NCI-H187 treated with DMSO at 0.1 percent for 48 hours (cell line): ENCODE measurements around the gene GABBR2.
"Not testable (repeated sequence)": the region's sequence is repeated elsewhere in the genome, so short reads cannot be mapped to it uniquely, and the experiment has no call there.

Source experiments
- DNase-seq: peaks from one replicate; lab custom pipeline; 2025; lab: John Stamatoyannopoulos, UW

GABBR2 gene

DNA sequence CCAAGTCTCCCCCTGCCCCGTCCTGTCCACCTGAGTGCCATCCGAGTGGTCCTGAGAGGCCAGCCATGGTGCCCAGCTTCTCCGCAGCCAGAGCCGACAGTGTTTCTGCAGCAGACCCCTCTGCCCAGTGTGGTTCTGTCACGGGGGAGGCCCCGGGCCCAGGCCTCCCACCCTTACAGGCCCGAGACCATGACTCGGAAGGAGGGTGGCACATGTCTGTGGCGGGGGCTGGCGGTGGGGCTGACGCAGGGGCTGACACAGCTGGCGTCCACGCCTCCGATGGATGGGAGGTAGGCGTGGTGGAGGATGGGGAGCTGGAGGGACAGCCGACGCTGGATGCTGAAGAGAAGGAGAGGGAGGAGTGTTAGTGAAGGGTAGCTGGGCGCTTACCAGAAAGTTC, 418.3 kb downstream of the GABBR2 start:
- DNase-seq = no peak

DNA sequence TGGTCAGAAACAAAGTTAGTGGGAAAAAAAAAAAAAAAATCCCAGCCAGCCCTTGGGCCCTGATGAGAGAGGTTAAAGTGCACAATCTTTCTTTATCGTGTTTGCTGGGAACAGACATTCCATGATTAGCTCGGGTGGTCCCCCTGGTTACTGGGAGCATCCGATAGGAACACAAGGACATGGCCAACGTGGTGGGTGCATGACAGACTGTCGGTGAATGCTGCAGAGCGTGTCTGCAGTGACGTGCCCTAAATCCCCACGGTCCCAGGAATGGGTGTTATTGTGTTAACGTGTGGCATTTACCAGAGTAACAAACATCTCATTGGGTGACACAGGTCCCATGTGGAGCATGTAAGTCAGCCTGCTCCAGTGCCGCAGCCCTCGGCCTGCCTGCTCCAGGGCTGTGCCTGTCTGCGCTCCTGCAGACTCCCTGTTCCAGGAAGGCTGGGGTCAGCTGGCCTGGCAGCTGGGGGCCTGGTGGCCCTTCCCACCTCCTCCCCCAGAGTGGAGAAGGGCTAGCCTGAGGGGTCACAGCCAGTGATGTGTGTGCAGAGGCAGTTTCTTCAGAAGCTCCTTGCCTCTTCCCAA, 419.0 kb downstream of the GABBR2 start:
- no peak for DNase-seq

DNA sequence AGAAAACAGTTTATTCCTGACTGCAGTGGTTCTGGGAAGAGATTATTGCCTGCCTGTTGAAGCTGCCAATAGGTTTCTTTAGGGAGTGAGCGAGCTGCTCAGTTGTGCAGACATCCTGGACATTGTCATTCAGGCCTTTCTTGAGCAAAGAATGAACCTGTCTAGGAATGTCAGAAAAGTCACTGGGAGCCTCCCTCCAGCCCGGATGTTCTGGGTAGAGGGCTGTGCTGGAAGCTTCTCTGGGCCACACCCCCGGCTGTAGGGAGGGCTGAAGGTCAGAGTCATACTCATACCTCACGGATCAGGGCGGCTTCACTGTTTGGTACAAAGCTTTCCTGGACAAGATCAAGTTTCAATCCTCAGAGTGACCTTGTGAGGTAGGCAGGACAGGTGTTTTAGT, 419.9 kb downstream of the GABBR2 start:
- DNase-seq = no peak

DNA sequence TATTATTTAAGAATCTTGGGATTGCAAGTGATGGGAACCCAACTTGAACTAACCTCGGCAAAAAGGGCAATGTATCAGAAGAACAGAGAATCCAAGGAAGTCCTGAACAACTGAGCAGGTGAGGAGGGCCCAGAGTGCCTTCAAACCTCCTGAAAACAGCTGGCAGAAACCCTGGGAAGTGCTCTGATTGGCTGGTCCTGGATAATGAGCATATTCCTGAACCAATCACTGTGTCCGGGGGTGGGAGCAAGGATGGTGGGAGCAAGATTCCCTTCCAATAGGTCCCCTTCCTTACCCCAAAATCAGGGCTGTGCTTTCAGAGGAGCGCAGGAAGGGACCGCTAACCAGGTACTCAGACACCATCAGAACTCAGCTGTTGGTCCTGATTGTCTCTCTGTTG, 421.4 kb downstream of the GABBR2 start:
- no peak for DNase-seq

DNA sequence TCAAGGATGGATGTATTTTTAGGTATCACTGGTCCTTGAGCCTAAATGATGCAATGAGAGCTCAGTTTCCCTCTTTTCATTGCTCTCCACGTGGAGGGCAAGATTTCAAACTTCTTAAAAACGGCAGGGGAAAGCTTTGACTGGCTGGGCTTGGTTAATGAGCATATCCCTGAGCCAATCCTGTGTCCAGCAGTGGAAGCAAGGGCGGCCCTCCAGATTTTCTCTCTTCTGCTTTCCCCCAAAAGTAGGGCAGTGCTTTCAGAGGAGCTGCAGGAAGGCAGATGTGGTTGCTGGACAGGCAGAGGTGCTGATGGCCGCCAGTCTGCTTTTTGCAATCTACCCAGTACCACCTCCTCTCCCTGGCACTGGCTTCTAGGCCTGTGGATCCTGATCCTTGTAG, 423.3 kb downstream of the GABBR2 start:
- no peak for DNase-seq

DNA sequence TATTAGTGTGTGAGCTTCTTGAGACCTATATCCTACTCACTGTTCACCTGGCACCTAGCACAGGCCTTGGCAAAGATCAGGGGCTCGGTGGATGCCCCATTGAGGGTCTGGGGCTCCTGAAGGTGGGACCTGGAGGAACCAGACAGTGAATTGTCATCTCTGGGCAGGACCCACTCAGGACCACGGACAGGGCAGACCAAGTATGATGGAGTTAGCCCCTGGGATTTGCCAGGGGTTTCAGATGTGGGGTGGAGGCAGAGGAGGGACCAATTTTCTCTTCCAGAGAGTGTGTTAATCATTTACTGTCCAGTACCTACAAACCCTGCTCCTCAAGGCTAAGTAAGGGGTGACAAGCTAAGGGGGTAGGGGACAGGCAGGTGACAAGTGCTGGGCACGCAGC, 424.0 kb downstream of the GABBR2 start:
- DNase-seq = no peak

DNA sequence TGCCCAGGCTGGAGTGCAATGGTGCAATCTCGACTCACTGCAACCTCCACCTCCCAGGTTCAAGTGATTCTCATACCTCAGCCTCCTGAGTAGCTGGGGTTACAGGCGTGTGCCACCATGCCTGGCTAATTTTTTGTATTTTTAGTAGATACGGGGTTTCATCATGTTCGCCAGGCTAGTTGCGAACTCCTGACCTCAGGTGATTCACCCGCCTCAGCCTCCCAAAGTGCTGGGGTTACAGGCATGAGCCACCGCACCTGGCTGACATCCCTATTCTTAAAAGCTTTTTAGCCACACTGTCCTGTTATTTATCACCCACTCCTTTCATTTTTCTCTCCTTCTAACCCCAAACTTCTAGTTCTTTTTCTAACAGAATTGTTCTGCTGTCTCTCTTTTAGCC, 425.6 kb downstream of the GABBR2 start:
- DNase-seq = not testable (repeated sequence)

DNA sequence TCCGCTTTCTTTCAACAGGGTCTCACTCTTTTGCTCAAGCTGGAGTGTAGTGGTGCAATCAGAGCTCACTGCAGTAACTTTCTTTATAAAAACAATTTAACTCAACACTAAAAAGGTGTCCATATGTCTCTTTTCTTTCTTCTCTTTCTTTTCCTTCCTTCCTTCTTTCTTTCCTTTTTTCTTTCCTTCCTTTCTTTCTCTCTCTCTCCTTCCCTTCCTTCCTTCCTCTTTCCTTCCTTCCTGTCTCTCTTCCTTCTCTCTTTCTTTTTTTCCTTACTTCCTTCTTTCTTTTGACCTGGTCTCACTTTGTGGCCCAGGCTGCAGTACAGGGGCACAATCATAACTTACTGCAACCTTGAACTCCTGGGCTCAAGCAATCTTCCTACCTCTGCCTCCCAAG, 427.5 kb downstream of the GABBR2 start:
- no peak for DNase-seq

DNA sequence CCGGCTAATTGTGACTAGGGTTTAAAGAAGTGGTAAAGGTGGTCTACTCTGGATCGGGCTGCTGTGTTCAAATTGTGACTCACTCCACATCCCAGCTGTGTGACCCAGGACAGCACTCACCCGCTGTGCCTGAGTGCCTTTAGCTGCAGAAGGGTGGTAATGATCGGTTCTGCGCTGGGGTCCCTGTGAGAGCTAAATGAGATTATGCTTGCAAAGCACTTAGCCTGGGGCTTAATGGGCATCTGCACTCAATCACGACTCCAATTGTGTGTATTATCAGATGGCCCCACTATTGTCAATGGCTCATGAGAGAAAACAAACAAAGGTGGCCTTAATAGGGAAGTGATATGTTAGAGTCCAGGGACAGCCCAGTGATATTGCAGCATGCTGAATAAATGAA, 428.2 kb downstream of the GABBR2 start:
- DNase-seq = no peak

DNA sequence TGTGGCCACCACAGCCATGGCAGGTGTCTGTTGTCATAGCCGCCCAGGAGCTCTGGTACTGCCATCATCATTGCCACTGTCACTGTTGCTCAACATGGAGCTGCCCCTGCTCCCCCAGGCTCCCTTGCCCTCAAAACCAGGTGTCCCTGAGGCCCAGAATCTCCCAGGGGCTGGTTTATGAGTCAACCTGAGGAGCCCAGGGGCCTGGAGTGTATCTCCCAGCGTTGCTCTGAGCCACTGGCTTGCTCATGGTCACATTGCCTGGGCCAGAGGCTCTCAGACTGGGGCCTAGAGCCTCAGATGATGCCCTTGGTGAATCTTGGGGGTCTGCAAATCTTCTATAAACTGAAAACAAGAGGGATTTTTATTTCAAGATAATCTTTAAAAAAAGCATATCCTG, 428.6 kb downstream of the GABBR2 start:
- DNase-seq = no peak

DNA sequence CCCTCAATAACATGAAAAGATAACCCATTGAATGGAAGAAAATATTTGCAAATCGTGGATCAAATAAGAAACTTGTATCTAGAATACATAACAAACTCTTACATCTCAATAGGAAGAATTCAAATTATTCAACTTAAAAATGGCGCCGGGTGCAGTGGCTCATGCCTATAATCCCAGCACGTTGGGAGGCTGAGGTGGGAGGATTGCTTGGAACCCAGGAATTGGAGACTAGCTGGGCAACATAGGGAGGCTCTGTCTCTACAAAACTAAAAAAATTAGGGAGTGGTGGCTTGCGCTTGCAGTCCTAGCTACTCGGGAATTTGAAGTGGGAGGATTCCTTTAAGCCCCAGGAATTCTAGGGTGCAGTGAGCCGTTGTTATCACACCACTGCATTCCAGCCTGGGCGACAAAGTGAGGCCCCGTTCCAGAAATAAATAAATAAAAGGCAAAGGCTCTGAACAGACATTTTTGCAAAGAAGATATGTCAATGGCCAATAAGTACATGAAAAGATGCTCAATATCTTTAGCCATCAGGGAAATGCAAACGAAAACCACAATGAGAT, 431.7 kb downstream of the GABBR2 start:
- DNase-seq = no peak

DNA sequence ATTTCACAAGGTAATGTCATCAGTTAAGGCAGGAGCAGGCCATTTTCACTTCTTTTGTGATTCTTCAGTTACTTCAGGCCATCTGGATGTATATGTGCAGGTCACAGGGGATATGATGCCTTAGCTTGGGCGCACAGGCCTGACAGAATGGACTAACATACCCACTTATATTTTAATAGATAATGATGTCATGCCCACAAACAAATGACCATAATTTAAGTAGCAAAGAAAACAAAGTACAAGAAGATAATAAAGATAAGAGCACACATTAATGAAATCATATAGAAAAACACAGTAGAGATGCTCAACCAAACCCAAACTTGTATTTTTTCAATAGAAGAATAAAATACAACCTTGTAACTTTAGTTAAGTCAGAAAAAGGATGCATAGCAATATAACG, 433.6 kb downstream of the GABBR2 start:
- DNase-seq = no peak

DNA sequence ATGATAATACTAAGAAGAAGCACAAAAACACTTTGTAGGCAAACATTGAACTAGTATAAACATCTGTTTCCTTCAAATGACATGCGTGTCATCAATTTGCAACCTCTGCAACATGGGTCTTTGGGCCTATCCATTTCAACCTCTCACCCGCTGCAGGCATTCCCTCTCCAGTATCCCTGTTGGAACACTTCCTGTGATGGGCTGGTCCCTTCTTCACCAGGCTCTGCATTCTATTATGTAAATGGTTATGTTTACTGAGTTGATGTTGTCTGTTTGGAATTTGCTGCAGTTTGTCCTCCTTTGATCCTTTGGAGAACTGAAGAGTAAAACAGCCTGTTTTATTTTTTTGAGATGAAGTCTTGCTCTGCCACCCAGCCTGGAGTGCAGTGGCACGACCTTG, 436.7 kb downstream of the GABBR2 start:
- no peak for DNase-seq

DNA sequence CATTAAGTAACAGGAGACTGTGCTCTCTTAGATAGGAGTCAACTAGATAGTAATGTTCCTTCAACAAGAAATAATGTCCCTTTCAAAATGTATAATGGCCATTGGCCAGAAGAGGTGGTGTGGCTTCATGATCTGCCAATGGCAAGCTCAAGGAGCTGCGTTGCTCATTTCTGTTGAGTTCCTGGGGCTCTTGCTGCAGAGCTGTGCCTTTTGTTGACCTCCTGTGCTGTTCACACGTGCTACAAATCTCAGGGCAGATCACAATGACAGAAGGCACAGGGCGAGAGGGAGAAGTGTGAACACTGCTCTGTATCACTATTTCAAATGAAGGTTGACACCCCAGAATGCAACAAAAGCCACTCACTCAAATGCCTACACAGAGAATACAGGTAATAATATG, 437.3 kb downstream of the GABBR2 start:
- DNase-seq = no peak

DNA sequence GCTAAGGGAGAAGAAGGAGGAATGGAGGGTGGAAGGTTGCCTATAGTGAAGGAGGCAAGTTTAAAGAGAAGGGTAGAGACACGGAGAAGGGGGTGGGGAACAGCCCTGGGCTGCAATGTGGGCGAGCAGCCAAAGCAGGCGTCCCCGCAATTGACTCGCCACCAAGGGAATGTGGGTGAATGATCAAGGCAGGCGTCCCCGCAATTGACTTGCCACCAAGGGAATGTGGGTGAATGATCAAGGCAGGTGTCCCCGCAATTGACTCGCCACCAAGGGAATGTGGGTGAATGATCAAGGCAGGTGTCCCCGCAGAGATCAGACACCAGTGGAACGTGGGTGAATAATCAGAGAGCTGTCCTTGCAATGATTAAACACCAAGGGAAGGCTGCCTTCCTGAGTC, 438.5 kb downstream of the GABBR2 start:
- DNase-seq = not testable (repeated sequence)

DNA sequence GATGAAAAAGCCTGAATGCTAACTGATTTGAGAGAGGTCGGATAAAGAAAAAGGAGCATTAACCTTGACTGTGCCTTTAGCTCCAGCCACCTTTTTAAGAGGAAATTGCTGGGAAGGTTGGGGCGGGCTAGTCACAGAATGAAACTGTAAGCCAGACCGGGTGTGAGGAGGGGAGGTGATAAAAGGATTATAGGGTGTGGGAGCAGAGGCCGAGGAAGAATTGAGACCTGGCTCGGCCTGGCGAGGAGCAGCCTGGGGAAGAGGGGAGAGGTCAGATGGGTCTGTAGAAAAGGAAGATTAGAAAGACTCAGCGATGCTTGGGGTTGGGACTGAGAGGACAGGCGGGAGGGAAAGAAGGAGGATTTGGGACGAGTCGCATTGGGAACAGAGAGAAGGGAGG, 439.1 kb downstream of the GABBR2 start:
- DNase-seq = not testable (repeated sequence)

DNA sequence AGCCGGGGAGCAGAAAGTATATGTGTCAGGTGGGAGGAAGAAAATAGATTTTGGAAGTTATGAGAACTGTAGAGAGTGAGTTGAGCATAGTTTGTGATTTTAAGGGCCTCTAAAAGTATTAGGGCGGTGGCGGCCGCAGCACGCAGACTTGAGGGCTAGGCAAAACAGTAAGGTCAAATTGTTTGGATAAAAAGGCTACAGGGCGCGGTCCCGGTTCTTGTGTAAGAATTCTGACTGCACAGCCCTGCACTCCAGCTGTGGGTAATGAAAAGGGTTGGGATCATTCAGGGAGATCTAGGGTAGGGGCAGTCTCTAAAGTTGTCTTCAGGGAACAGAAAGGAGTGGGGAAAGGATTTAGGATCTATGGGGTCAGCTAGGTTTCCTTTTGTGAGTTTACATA, 441.2 kb downstream of the GABBR2 start:
- DNase-seq = not testable (repeated sequence)

DNA sequence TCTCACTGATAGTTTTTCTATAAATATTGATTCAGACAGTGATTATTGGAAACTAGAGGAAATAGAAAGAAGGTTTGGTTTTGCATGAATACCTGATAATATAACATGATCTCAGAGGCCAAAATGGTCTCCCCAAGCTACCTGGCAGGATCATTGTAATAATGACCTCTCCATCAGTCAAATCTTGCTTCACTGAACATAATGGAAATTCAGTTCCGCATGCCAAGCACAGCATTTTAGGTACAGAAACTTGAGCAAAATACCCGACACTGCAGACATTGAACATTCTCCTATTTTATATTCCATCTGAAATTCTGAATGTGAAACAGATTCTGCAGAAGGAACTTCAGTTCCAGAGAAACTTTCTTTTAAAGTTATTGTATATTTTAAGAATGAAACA, 444.2 kb downstream of the GABBR2 start:
- no peak for DNase-seq

DNA sequence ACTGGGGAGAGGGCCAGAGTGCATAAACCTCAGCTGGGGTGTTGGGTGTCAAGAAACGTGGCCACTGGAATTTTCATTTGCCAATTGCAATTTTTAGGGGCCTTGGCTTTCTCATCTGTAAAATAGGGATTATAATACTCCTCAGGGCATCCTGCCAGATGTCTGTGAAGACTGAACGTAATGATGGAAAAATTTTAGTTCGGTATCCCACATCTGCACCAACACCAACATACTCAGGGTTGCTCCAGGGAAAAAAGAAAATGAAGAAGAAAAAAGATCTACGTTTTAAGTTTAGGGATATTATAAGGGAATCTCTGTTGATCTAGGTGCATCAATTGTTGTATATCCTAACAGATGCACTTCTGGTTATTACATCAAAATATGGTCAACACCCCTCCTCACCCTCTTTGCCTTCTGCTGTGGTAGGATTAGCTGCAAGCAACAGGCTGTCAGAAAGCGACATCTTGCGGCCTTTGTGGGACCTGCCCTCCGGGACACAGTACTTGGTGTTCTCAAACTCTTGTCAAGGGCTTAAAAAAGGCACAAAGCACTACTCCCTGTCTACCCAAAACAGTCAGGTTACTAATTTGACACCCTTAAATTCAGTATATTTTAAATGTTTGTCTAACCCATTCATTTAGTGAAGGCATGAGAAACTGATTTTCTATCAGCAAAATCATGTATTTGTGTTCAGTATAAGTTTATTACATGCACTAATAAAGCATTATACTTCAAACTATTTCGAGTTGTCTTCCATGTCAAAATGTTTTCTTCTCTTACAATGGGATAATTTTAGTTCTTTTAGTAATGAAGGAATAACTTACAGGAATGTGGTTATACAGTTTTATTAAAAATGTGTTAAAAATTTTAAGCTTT, 445.0 kb downstream of the GABBR2 start:
- no peak for DNase-seq

DNA sequence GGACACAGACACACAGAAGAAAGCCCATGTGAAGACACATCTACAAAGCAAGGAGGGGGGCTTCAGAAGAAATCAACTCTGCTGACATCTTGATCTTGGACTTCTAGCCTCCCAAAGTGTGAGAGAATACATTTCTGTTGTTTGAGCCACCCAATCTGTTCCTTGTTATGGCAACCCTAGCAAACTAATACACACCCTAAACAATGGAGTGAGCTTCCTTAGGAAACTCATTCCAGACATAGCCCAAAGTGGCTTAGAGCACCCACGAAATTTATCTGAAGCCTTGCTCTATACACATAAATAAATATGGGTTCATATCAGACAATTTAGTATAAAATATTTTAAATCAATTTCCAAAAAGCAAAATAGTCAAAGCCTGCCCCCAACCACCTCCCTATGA, 445.7 kb downstream of the GABBR2 start:
- DNase-seq = no peak

DNA sequence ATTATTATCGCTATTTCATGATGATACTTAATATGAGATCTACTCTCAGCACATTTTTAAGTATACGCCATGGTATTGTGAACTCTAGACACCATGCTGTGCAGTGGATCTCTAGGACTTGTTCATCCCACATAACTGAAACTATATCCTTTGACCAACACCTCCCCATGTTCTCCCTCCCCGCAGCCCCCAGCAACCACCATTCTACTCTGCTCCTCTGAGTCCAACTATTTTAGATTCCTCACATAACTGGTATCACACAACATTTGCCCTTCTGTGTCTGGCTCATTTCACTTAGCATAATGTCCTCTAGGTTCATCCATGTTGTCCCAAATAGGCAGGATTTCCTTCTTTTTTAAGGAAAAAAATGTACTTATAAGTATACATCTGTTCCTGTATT, 446.7 kb downstream of the GABBR2 start:
- DNase-seq = no peak

DNA sequence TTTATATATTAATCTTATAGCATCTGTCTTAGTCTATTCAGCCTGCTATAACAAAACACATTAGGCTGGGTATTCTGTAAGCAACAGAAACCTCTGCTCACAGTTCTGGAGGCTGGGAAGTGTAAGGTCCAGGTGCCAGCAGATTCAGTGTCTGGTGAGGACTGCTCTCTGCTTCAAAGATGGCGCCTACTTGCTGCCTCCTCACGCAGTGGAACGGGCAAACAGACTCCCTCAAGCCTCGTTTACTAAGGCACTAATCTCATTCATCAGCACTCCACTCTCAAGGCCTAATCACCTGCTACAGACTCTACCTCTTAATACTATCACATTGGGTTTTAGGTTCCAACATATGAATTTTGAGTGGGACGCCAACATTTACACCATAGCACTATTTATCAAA, 448.1 kb downstream of the GABBR2 start:
- DNase-seq = no peak

DNA sequence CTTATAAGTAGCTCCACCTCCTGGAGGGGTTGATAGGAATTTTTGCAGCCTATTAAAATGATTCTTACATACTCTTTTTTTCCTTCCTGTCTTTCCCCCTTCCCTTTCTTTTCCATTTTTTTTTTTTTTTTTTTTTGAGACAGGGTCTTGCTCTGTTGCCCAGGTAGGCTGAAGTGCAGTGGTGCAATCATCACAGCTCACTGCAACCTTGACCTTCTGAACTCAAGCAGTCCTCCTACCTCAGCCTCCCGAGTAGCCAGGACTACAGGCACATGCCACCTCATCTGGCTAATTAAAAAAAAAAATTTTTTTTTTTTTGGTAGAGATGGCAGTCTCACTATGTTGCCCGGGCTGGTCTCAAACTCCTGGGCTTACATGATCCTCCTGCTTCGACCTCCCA, 448.9 kb downstream of the GABBR2 start:
- DNase-seq = no peak

DNA sequence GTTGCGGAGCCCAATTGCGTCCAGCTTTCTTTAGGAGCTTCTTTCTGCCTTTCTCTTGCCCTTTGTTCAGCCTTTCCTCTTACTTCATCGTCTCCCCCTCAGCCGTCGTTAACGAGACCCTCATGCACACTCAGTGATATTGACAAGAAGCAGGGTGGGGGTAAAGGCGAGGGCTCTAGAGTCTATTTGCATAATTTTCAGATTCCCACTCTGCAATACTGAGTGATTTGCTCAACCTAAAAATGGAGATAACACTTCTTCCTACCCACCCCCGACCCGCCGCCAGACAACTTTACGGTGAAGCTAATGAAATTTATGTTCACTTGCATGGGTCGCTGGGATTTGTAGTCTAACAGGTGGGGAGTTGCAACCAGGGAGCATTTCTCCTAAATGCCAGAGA, 452.0 kb downstream of the GABBR2 start:
- no peak for DNase-seq
